ENCODE data around the gene SUMO3. TPM values are rescaled to one million over a fixed set of nuclear protein-coding genes. Genes with fewer than 3 reads are reported as not detected.

SUMO3 gene
- total RNA-seq, 6 donors from 2014 or later, result 46.1 to 97.6 (median 73.2) TPM

GRCh38 chr21:44791993-44792392 lies 25.9 kb downstream of the SUMO3 start:
- Histone ChIP-seq H3K27me3 (no peaks in the 10 kb centered on the region), H3K27ac (no peak overlapping the region), H3K4me3 (no peak overlapping the region), H3K36me3 (peaks cover 0 to 7% (median 2%) of the 10 kb centered on the region in 4 donors), H3K4me1 (peaks cover 7 to 14% (median 10%) of the 10 kb centered on the region in 4 donors), H3K9me3 (no peaks in the 10 kb centered on the region)
- WGBS, 2 donors, result 96 to 100% methylated on average over 5 of the region's 5 CpGs
- DNase-seq, result no peak
- TF ChIP-seq POLR2A (IDR thresholded peaks at IDR 0.05) (no peak), EP300 (IDR thresholded peaks at IDR 0.05) (no peak), POLR2AphosphoS5 (IDR thresholded peaks at IDR 0.05) (no peak), CTCF (IDR thresholded peaks at IDR 0.05) (no peak)
- ATAC-seq (ENCODE audit: low FRiP score in 2 of 2), result no peak

- Histone ChIP-seq H3K4me3 (no peak overlapping the region), H3K27ac (no peak overlapping the region), H3K27me3 (no peaks in the 10 kb centered on the region), H3K9me3 (no peaks in the 10 kb centered on the region), H3K36me3 (peaks cover 0 to 7% (median 2%) of the 10 kb centered on the region in 4 donors), H3K4me1 (peaks cover 7 to 19% (median 13%) of the 10 kb centered on the region in 4 donors)
- ATAC-seq (ENCODE audit: low FRiP score in 2 of 2), result no peak
- TF ChIP-seq CTCF (IDR thresholded peaks at IDR 0.05), result no peak
- TF ChIP-seq POLR2AphosphoS5 (IDR thresholded peaks at IDR 0.05), result no peak
- no peak for TF ChIP-seq EP300 (IDR thresholded peaks at IDR 0.05)
- TF ChIP-seq POLR2A (IDR thresholded peaks at IDR 0.05), result no peak
- WGBS, 2 donors, result 80 to 85% methylated on average over 5 of the region's 5 CpGs
- no peak for DNase-seq
These were observed 26.6 kb downstream of the SUMO3 start for GRCh38 chr21:44791246-44791645.

GRCh38 chr21:44790368-44790767 lies 27.5 kb downstream of the SUMO3 start:
- TF ChIP-seq CTCF (IDR thresholded peaks at IDR 0.05) (no peak), POLR2A (IDR thresholded peaks at IDR 0.05) (no peak), POLR2AphosphoS5 (IDR thresholded peaks at IDR 0.05) (no peak), EP300 (IDR thresholded peaks at IDR 0.05) (no peak)
- no peak for ATAC-seq (ENCODE audit: low FRiP score in 2 of 2)
- WGBS, 2 donors, result 91 to 93% methylated on average over 3 of the region's 3 CpGs

GRCh38 chr21:44789880-44790279 lies 28.0 kb downstream of the SUMO3 start:
- TF ChIP-seq CTCF (IDR thresholded peaks at IDR 0.05) (no peak), EP300 (IDR thresholded peaks at IDR 0.05) (no peak), POLR2AphosphoS5 (IDR thresholded peaks at IDR 0.05) (no peak), POLR2A (IDR thresholded peaks at IDR 0.05) (no peak)
- H3K4me3 ChIP-seq, result no peak overlapping the region
- peaks cover 0 to 14% (median 6%) of the 10 kb centered on the region in 4 donors for H3K36me3 ChIP-seq
- no peak for DNase-seq
- peaks cover 10 to 32% (median 20%) of the 10 kb centered on the region in 4 donors for H3K4me1 ChIP-seq
- H3K27ac ChIP-seq, result no peak overlapping the region
- no peaks in the 10 kb centered on the region for H3K9me3 ChIP-seq
- H3K27me3 ChIP-seq, result no peaks in the 10 kb centered on the region
- ATAC-seq (ENCODE audit: low FRiP score in 2 of 2), result no peak
- 77 to 90% methylated on average over 1 of the region's 1 CpG for WGBS, 2 donors

More at GRCh38 chr21:44790368-44790767, 27.5 kb downstream of the SUMO3 start:
- H3K9me3 ChIP-seq, result no peaks in the 10 kb centered on the region
- no peaks in the 10 kb centered on the region for H3K27me3 ChIP-seq
- DNase-seq, result no peak
- no peak overlapping the region for H3K4me3 ChIP-seq
- peaks cover 10 to 27% (median 20%) of the 10 kb centered on the region in 4 donors for H3K4me1 ChIP-seq
- H3K36me3 ChIP-seq, result peaks cover 0 to 12% (median 3%) of the 10 kb centered on the region in 4 donors
- H3K27ac ChIP-seq, result no peak overlapping the region
